Thyroid gland (tissue), 4 donors: Measurements from ENCODE around the gene CFAP161.

ENCODE experiments used
- CTCF ChIP-seq, 6 experiments: fragments of 200-600 bp in 3 of 6; fragments of 450-650 bp in 3 of 6; sonication (generic) in 3 of 6; IDR thresholded peaks; one replicate each; pipeline ENCODE4 v1.5.1; 2016 to 2019; ENCODE audit warnings: antibody characterized with exemption in 6 of 6, mild to moderate bottlenecking in 2 of 6, inconsistent platforms in 1 of 6, moderate library complexity in 1 of 6
- POLR2A ChIP-seq, 2 donors: fragments of 450-650 bp; IDR thresholded peaks; one replicate each; pipeline ENCODE4 v1.6.1; 2017; ENCODE audit warnings: antibody characterized with exemption in 2 of 2, mild to moderate bottlenecking in 2 of 2, moderate library complexity in 1 of 2

DNA sequence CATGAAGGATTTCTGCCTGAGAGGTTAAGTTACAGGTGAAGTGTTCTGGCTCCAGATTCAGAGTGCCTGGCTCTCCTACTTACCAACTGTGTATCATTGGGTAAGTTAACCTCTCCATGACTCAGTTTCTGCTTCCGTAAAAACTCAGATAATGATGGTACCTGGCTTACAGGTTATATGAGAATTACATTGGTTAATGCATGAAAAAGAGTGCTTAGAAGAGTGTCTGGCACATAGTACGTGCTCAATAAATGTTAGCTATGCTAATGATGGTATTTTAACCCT is 23.8 kb downstream of the CFAP161 start:
- TF ChIP-seq CTCF (IDR thresholded peaks at IDR 0.05) (no peak), POLR2A (IDR thresholded peaks at IDR 0.05) (no peak)
